ENCODE data around the gene DGKI. TPM values are rescaled to one million over a fixed set of nuclear protein-coding genes. Genes with fewer than 3 reads are reported as not detected.

Gene DGKI
- total RNA-seq, 1 experiment from 2014 or later, result 0.15 TPM

Other genes with a start within 250 kb of the DGKI start
- gene CREB3L2, start 155.1 kb upstream of the DGKI start, total RNA-seq (2021; ENCODE audit: unreplicated experiment), result 49.8 TPM
- gene AKR1D1, start 229.5 kb upstream of the DGKI start, total RNA-seq (2021; ENCODE audit: unreplicated experiment), result 0.10 TPM

All from HCT116 (cell line).